MV-4-11 (cell line): ENCODE measurements around the gene JUN.

Experiments used
- DNase-seq: peaks from one replicate; lab custom pipeline; 2025; lab: John Stamatoyannopoulos, UW

The JUN gene

GRCh38 chr1:58783993-58784757 is at the start of gene JUN:
Gene JUN, minus strand, starts transcription at chr1:58784047. Its CDS starts 977 bp downstream, at chr1:58783070.
- DNase-seq, result peak; percentile 99

GRCh38 chr1:58833166-58833565 is 49.3 kb upstream of the JUN start:
- no peak for DNase-seq

DNA sequence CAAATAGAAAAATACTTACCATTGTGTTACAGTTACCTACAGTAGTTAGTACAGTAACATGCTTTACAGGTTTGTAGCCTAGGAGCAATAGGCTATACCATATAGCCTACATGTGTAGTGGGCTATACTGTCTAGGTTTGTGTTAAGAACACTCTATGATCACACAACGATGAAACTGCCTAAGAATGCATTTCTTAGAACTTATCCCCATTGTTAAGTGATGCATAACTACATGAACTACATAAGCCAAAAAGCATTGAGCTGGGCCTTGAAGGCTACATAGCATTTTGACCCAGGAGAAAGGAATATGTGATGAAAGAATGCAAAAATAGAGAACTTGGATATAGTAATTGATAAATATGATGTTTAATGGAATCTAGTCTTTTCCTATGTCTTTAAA is 46.4 kb upstream of the JUN start:
- DNase-seq, result no peak

DNA sequence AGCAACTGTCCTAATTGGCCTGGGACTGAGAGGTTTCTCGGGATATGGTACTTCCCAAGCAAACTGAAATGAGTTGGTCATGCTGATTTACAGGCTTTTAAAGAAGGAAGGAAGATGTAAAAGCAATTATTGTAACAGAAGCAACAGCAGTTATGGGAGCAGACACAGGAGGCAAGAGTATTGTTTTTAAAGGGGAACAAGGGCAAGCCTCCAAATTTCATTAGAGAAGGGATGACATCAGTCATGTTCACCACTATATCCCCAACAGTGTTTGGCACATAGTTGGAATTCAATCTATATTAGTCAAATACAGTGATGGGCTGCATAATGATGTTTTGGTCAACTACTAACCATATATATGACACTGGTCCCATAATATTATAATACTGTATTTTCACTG is 46.0 kb upstream of the JUN start:
- no peak for DNase-seq

DNA sequence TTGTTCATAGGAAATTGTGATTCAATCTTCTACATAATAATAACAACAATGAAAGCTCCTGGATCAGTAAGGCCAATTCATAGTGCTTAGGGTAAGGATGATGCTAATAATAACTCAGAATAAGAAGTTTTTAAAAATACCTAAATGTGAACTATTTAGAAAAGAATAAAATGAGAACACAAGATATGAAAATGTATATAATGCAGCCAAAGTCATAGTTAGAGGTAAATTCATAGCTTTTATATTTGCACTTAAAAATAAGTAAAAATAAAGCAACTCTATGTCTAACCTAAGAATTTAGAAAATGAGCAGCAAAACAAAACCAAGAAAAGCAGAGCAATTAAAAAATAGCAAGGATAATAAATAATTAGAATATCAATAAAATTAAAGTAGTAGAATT is 43.5 kb upstream of the JUN start:
- no peak for DNase-seq

DNA sequence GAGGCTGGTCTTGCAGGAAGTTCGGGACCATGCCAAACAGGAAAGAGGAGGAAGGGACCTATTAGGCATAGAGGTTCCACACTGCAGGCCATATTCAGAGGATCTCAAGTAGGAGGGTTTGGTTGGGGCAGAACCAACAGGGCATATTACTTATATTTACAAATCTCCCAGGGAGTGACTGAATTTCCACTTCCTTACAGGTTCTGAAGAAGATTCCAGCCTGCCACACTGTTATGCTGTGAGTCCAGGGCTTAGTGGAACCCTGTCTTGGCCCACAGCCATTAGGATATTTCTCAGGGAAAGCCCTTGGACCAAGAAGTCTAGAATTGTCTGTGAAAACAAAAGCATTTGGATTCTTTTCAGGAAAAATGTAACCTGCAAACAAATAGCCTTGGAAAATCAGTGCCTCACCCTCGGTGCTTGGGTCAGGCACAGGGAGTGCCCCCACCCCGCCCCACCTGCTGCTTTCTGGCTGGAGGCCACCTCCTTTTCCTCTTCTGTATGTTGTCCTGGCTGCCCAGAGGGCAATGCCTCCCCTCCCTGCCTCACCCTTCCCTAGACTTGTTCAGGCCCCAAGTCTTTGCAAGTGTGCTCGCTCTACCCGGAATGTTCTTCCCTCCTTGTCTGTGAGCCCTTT is 41.0 kb upstream of the JUN start:
- no peak for DNase-seq

GRCh38 chr1:58823481-58824010 is 39.7 kb upstream of the JUN start:
- DNase-seq, result no peak

GRCh38 chr1:58821309-58821708 is 37.5 kb upstream of the JUN start:
- no peak for DNase-seq

DNA sequence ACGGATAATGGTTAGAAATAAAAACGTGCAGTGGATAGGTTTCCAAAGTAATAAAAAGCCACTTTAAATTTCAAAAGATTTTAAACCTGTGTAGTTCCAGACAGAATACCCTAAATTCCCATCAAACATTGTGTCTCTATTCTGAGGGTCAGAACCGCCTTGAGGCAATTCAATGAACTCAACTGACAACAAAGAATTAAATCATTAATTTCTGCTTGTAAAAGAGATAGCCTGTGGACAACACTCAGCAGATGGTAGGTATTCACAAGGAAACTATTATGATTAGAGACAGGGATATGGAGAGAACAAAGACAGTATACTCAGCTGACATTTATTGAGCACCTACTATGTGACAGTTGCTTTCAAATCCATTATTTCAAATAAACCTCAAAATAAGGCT is 35.1 kb upstream of the JUN start:
- no peak for DNase-seq

- no peak for DNase-seq
Measured at GRCh38 chr1:58818075-58818474, 34.2 kb upstream of the JUN start.

GRCh38 chr1:58816747-58817221 is 32.9 kb upstream of the JUN start:
- DNase-seq, result no peak

DNA sequence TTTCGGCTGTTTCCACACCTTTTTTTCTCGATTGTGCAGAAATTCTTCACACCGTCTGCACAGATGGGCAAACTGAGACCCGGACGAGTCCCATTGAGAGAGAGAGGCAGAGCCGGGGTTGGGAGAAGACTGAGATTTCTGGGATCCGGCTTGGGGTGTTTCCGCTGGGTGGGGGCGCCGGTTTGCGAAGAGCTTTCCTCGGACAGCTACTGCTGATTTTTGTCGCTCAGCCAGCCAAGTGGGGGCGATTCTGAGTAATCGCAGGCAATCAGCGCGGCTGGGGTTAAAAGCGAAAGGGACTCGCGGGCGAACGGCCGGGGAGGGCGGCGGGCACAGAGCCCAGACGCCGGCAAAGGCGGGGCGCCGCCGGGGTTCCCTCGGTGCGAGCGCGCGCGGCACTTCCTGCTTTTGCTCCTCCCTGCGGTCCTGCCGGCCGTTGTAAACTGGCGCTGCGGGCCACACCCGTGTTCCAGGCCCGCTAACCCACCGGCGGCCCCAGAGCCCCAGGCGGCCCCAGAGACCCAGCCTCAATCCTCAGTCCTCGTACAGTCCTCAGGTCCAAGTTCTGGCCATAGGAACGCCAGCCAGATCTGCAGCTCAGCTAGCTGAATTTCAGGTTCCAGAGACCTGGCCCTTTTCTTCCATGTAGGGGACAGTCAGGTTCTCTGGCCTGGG is 32.4 kb upstream of the JUN start:
- DNase-seq, result peak; percentile 82

DNA sequence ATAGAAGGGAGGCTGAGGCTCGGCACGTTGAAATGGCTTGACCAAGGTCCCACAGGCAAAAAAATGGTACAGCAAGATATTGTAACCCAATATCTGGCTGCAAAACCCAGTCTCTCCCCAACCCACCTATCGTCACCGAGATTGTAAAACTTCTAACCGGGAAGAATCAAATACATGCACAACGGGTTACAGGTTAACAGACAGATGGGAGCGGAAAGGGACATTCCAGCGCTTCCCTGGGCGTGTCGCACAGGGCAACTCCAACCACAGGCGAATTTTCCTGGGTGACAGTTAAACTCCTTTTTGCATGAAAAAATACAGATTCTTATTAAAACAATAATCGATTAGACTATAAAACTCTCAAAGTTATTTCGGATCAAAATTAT is 31.8 kb upstream of the JUN start:
- DNase-seq, result no peak

DNA sequence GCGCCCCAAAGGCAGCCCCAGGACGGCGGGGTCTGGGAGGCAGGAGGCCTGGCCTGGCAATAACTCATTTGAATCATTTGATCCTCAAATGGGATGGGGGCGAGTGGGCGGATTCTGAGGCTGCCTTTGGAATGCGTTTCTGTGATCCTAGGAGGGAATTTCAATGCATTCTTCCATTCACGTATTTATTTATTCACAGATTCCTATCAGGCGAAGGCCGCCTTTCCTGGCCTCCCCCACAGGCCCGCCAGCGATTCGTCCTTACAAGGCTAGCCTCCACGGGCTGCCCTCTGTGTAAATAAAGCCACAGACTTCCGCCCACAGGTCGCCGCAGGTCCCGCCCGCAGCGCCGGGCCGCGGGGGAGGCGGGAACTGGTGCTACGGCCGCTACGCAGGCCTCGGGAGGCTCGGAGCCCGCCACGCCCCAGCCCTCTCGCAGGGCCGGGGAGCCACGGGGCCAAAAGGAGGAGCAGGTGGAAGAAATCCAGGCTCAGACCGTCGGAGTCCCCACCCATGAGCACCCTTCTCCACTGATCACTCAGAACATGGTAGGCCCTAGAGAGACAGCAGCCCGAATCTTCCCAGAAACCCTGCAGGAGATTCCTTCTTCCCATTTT is 31.3 kb upstream of the JUN start:
- peak; percentile 72 for DNase-seq

- DNase-seq, result no peak
Measured at GRCh38 chr1:58814251-58815068, 30.6 kb upstream of the JUN start.

GRCh38 chr1:58813801-58814200 is 30.0 kb upstream of the JUN start:
- no peak for DNase-seq

- DNase-seq, result peak; percentile 29
Measured at GRCh38 chr1:58813361-58813760, 29.5 kb upstream of the JUN start.

DNA sequence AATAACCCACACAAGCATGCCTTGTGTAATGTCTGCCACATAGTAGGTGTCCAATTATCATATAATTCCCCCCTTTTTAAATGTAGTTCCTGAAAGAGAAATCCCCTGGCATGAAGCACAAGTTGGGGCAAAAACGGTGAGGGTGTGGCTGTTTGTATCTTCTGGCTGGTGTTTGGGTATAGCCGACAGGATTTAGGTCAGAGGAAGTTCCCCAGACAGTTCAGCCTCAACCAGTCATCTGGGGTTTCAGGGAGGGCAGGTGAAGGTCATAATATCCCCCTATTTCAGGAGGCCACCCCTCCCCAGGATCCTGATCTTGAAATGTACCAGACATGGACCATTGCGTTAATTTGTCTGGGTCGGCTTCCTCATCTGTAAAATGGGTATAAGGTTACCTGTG is 29.1 kb upstream of the JUN start:
- no peak for DNase-seq

DNA sequence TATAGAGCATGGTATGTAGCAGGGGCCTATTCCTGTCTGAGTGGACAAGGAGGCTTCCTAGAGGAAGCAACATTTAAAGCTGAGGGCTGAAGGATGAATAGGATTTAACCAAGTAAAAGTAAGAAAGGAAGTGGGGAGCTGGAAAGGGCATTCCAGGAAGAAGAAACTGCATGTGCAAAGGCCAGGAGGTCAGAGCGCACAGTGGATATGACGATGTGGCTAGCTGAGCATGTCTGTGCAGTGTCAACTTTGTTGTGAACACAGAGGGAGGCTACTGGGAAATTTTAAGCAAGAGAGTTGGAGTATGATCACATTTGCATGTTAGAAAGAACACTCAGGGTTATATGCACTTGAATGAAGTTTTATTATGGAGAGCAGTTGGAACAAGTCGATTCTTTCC is 28.6 kb upstream of the JUN start:
- DNase-seq, result no peak

DNA sequence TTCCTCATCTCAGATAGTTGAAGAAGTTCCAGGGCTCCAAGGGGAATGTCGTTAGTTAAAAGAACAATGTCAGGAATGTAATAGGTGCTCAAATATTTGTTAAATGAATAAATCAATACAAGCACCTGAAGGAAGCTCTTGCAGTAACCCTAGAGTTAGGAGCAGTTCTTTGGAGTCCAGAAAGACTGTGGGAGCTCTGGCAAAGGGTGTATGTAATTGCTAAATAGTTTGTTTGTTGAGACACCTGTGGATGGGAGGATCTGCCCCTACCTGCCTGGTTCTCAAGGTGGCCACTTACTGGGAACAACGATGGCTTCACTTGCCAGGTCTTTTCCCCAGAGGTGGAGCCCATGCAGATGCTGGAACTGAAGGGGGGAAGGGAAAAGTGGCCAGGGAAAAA is 27.5 kb upstream of the JUN start:
- no peak for DNase-seq

DNA sequence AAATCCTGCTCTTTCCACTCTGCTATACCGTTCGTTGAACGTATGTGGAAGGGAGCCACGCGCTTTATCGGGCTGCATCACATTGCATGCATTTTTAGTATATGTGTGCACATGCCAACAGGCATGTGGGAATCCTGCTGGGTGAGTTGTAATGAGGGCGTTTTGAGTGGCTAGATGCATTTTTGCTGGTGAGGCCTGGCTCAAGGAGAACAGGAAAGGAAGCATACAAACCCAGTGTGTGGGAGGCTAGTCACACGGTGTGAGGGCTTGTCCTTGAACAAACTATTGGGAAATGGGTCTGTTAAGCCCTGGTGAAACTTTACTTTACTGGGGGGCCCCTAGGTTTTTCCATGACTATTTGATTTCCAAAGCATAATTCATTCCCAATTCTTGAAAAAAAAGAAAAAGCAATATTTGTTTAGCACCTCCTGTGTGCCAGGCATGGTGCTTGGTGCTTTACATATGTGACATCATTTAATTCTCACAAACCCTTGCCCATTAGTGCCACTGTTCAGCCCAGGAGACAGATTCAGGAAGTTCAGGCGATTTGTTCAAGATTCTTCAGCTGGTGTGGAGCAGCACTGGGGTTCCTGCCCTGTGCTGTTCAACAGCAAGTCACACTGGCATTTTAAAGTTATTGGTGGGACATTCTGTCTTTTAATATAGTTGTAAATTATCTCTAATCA is 25.6 kb upstream of the JUN start:
- DNase-seq, result peak; percentile 46
